Measurements from ENCODE around the gene DNASE2B.
"Not testable (repeated sequence)": the region's sequence is repeated elsewhere in the genome, so short reads cannot be mapped to it uniquely, and the experiment has no call there.

DNASE2B gene

DNA sequence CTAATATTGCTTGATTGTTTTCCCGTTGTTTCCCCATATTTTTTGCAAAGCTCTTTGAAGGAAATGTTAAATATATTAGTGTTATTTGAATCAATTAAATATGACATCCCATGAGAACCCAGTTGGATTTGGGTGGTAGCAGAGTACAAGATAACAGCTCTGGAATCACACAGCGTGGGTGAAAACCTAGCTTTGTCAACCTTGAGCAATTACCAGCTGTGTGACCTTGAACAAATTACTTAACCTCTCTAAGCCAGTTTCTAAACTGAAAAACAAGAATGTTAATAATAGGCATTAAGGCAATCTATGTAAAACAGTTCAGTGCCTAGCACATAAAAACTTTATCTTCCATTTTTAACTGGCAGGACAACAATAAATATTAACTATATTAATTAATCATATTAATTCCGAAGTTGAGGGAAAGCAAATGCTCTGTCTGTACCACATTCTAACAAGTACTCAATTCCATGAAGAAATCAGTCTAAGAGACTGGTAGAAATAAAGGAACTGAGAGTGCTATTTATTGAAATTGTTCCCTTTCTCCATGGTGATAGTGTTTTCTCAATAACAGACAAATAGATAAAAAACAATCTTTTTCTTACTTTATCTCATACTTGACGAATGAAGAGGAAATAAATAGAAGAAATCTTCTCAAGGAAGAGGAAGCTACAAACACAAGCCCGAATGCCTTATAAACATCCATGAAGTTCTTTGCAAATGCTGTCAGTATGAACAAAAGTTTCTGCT, 27.0 kb downstream of the DNASE2B start:
- Mint-ChIP-seq H3K4me3 (no peak overlapping the region), H3K27me3 (peaks cover 17% of the 10 kb centered on the region), H3K9me3 (peaks cover 4% of the 10 kb centered on the region), H3K4me1 (no peaks in the 10 kb centered on the region), H3K36me3 (no peaks in the 10 kb centered on the region), H3K27ac (no peak overlapping the region)
- ATAC-seq, result no peak

GRCh38 chr1:84426376-84426775, 28.1 kb downstream of the DNASE2B start:
- H3K36me3 Mint-ChIP-seq, result no peaks in the 10 kb centered on the region
- peaks cover 4% of the 10 kb centered on the region for H3K9me3 Mint-ChIP-seq
- H3K4me1 Mint-ChIP-seq, result no peaks in the 10 kb centered on the region
- H3K4me3 Mint-ChIP-seq, result no peak overlapping the region
- ATAC-seq, result no peak
- H3K27me3 Mint-ChIP-seq, result peaks cover 7% of the 10 kb centered on the region
- no peak overlapping the region for H3K27ac Mint-ChIP-seq

- Mint-ChIP-seq H3K4me3 (no peak overlapping the region), H3K9me3 (peaks cover 4% of the 10 kb centered on the region), H3K27me3 (no peaks in the 10 kb centered on the region), H3K27ac (no peak overlapping the region), H3K36me3 (no peaks in the 10 kb centered on the region), H3K4me1 (no peaks in the 10 kb centered on the region)
- ATAC-seq, result no peak
Measured at GRCh38 chr1:84427250-84428188, 29.2 kb downstream of the DNASE2B start.

- Mint-ChIP-seq H3K9me3 (peaks cover 4% of the 10 kb centered on the region), H3K4me1 (no peaks in the 10 kb centered on the region), H3K4me3 (no peak overlapping the region), H3K27me3 (no peaks in the 10 kb centered on the region), H3K27ac (no peak overlapping the region), H3K36me3 (no peaks in the 10 kb centered on the region)
- ATAC-seq, result no peak
Measured at GRCh38 chr1:84428235-84428634, 30.0 kb downstream of the DNASE2B start.

GRCh38 chr1:84429231-84429630, 30.9 kb downstream of the DNASE2B start:
- Mint-ChIP-seq H3K27me3 (no peaks in the 10 kb centered on the region), H3K4me1 (no peaks in the 10 kb centered on the region), H3K36me3 (no peaks in the 10 kb centered on the region), H3K4me3 (no peak overlapping the region), H3K27ac (no peak overlapping the region), H3K9me3 (peaks cover 4% of the 10 kb centered on the region)
- no peak for ATAC-seq

DNA sequence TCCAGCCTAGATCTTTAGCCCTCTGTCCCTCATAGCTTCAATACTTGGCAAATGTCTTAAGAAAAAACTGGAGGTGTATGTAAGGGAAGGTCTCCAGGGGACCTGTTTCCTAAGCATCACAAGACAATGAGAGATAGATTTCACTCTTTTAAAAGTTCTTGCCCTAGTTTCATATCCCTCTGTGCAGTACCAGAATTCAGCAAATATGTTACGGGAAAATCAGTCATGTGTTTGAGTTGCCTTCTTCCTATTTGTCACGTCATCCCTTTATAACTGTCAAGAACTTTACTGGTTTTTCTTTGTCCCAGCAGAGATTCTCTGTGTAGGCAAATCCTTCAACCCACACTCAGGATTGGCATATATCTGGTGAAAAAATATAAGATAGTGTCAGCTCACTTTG, 32.3 kb downstream of the DNASE2B start:
- Mint-ChIP-seq H3K4me1 (no peaks in the 10 kb centered on the region), H3K36me3 (no peaks in the 10 kb centered on the region), H3K27me3 (no peaks in the 10 kb centered on the region), H3K4me3 (no peak overlapping the region), H3K27ac (no peak overlapping the region), H3K9me3 (peaks cover 4% of the 10 kb centered on the region)
- ATAC-seq, result peak; percentile 53

DNA sequence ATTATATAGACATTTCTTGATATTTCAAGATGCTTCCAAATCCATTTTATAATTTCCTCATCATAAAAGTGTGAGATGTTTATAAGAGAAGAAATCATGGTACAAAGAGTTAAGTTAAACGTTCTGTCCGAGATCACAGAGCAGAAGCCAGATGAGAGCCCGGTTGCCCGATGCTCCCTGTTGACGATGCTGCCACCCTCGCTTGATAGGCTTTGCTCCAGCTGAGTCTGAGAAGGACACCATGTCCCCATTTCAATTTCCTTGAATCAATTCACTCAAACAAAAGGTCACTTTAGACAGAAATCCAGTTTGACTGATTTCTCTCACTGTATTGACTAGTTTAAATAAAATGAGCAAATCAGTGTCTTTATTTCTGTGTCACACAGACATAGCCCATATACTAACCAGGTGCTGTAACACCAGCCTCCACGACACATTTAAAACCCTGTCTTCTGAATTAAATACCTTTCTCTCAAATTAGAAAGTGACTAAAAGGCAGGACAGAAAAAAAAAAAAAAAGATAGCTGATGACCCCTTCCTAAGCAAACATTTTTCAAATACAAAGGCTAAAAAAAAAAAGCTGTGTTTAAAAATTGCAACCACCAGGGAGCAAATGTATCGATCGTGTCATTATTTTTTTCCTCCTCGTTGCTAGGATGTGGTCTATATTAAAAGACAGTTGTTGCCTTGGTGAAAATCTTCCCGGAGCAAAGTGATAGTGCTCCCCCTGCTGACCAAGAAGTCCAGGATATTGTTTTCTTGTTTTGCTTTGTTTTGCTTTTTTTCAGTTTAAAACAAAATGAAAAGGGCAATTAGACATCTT, 35.2 kb downstream of the DNASE2B start:
- no peaks in the 10 kb centered on the region for H3K36me3 Mint-ChIP-seq
- peaks cover 4% of the 10 kb centered on the region for H3K9me3 Mint-ChIP-seq
- no peak overlapping the region for H3K27ac Mint-ChIP-seq
- no peaks in the 10 kb centered on the region for H3K4me1 Mint-ChIP-seq
- no peaks in the 10 kb centered on the region for H3K27me3 Mint-ChIP-seq
- ATAC-seq, result peak; percentile 67
- peak overlapping the region; percentile 50 for H3K4me3 Mint-ChIP-seq

- peaks cover 4% of the 10 kb centered on the region for H3K9me3 Mint-ChIP-seq
- no peak overlapping the region for H3K27ac Mint-ChIP-seq
Measured at GRCh38 chr1:84434081-84434769, 35.9 kb downstream of the DNASE2B start.

DNA sequence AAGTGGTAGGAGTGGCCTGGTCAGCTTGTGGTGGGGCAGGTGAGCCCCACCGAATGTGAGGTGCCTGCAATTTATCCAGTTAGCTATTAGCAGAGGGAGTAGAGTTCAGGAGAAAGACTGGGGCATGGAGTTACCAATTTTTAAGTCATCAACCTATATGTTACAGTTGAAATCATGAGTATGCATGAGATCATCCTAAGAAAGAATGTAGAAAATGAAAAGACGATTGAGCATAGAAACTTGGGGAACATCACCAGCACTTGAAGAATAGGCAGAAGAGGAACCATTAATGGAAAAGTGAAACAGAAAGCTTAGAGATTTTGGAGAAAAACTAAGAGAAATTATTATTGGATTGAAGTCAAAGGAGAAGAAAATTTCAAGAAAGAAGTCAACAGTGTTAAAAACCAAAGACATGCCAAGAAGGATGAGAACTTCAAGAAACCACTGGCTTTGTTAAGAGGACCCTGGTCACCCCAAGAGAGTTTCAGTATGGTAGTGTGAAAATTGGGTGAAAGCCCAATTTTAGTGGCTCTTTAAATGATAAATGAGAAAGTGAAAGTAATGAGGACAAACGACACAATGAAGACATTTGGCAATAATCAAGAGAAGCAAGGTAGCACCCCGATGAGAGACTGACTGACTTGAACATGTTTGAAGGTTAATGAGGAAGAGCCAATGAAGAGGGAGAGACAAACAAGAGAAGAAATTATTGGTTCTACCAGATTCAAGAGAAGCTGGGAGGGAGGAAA, 36.7 kb downstream of the DNASE2B start:
- Mint-ChIP-seq H3K36me3 (no peaks in the 10 kb centered on the region), H3K9me3 (no peaks in the 10 kb centered on the region), H3K4me3 (no peak overlapping the region), H3K4me1 (no peaks in the 10 kb centered on the region), H3K27me3 (no peaks in the 10 kb centered on the region), H3K27ac (no peak overlapping the region)
- no peak for ATAC-seq

More at GRCh38 chr1:84434081-84434769, 35.9 kb downstream of the DNASE2B start:
- no peak for ATAC-seq
- no peaks in the 10 kb centered on the region for H3K27me3 Mint-ChIP-seq
- no peaks in the 10 kb centered on the region for H3K36me3 Mint-ChIP-seq
- H3K4me1 Mint-ChIP-seq, result no peaks in the 10 kb centered on the region
- peak overlapping the region; percentile 50 for H3K4me3 Mint-ChIP-seq

GRCh38 chr1:84436876-84437655, 38.8 kb downstream of the DNASE2B start:
- ATAC-seq, result peak; percentile 67
- Mint-ChIP-seq H3K27me3 (no peaks in the 10 kb centered on the region), H3K4me3 (no peak overlapping the region), H3K27ac (no peak overlapping the region), H3K9me3 (no peaks in the 10 kb centered on the region), H3K4me1 (no peaks in the 10 kb centered on the region), H3K36me3 (no peaks in the 10 kb centered on the region)

DNA sequence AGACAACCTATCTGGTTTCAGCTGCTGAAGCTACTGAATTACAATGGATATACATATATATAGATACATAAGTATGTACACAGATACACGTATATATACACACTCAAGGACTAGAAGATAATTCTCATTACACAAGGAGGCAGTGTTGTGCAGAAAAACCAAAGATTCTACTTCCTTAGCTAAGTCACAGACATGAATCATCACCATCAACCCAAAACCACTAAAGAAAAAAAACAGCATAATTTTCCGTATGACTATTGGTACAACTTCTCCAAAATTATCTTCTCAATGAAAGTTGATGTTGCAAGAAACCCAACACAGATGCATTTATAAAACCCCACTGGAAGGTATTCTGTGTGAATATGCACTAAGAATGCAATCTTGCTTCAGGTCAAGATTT, 44.0 kb downstream of the DNASE2B start:
- Mint-ChIP-seq H3K4me1 (peaks cover 7% of the 10 kb centered on the region), H3K36me3 (peaks cover 6% of the 10 kb centered on the region), H3K4me3 (no peak overlapping the region), H3K27me3 (no peaks in the 10 kb centered on the region), H3K27ac (no peak overlapping the region), H3K9me3 (peaks cover 3% of the 10 kb centered on the region)
- ATAC-seq, result peak; percentile 95

DNA sequence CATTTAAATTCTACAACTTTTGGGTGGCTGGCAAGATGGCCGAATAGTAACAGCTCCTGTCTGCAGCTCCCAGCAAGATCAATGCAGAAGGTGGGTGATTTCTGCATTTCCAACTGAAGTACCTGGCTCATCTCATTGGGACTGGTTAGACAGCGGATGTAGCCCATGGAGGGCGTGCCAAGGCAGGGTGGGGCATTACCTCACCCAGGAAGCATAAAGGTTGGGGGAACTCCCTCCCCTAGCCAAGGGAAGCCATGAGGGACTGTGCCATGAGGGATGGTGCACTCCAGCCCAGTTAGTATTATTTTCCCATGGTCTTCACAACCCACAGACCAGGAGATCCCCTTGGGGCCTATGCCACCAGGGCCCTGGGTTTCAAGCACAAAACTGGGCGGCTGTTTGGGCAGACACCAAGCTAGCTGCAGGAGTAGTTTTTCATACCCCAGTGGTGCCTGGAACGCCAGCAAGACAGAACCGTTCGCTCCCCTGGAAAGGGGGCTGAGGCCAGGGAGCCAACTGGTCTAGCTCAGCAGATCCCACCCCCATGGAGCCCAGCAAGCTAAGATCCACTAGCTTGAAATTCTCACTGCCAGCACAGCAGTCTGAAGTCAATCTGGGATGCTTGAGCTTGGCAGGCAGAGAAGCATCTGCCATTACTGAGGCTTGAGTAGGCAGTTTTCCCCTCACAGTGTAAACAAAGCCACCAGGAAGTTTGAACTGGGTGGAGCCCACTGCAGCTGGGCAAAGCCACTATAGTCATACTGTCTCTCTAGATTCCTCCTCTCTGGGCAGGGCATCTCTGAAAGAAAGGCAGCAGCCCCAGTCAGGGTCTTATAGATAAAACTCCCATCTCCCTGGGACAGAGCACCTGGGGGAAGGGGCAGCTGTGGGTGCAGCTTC, 44.7 kb downstream of the DNASE2B start:
- ATAC-seq, H3K4me1 Mint-ChIP-seq, H3K36me3 Mint-ChIP-seq, H3K4me3 Mint-ChIP-seq, H3K9me3 Mint-ChIP-seq, H3K27ac Mint-ChIP-seq, H3K27me3 Mint-ChIP-seq: not testable (repeated sequence)

- not testable (repeated sequence) for H3K27me3 Mint-ChIP-seq, ATAC-seq, H3K4me1 Mint-ChIP-seq, H3K36me3 Mint-ChIP-seq, H3K27ac Mint-ChIP-seq, H3K9me3 Mint-ChIP-seq, H3K4me3 Mint-ChIP-seq
Measured at GRCh38 chr1:84448704-84449103, 50.4 kb downstream of the DNASE2B start.

Measured in stimulated activated memory B cell treated with anti-CD40 and anti-IgM and Interleukin-4, amounts not matched to agents 10 μg/mL and 1 μg/mL and 100 μg/mL, for 72 hours (primary cell).